ENCODE data around the gene UBASH3A. TPM values are rescaled to one million over a fixed set of nuclear protein-coding genes. Genes with fewer than 3 reads are reported as not detected.
A peak's percentile ranks its signal among the peaks of the same experiment; 100 is the strongest.

Gene UBASH3A
- polyA plus RNA-seq, 1 donor (not counting 4 experiments of a cell fraction or from before 2014, with no cell fraction given) = not detected

- no peak overlapping the region for H2AFZ ChIP-seq (ENCODE audit: control insufficient read depth, low read length)
- DNase-seq (ENCODE audit: low read depth, low spot score) = no peak
- no peak overlapping the region for H3K4me3 ChIP-seq (ENCODE audit: control insufficient read depth in 2 of 3, extremely low read depth in 1 of 3, insufficient read depth in 2 of 3, low read depth in 1 of 3, low read length in 3 of 3)
- H4K20me1 ChIP-seq (ENCODE audit: control insufficient read depth, extremely low read depth, insufficient read depth, low read length) = no peaks in the 10 kb centered on the region
- FAIRE-seq = no peak
- no peak overlapping the region for H3K27ac ChIP-seq (ENCODE audit: control insufficient read depth, insufficient read depth, low read length)
- no peak overlapping the region for H3K4me2 ChIP-seq (ENCODE audit: control insufficient read depth, extremely low read depth, insufficient read depth, low read depth, low read length)
- TF ChIP-seq EZH2 (IDR thresholded peaks at IDR 0.05; ENCODE audit: low read length) (no peak), CTCF (optimal IDR thresholded peaks at IDR 0.05 in 1 of 3, IDR thresholded peaks at IDR 0.05 in 1 of 3, conservative IDR thresholded peaks at IDR 0.05 in 1 of 3; ENCODE audit: extremely low read depth in 1 of 3, insufficient read depth in 2 of 3, low read length in 3 of 3) (no peak)
- no peaks in the 10 kb centered on the region for H3K27me3 ChIP-seq (ENCODE audit: control insufficient read depth, extremely low read depth, insufficient read depth, low read length)
- H3K9me3 ChIP-seq (ENCODE audit: control insufficient read depth, low read depth, low read length) = no peaks in the 10 kb centered on the region
- H3K9ac ChIP-seq (ENCODE audit: control insufficient read depth, extremely low read depth, insufficient read depth, low read length) = no peak overlapping the region
- H3K79me2 ChIP-seq (ENCODE audit: control insufficient read depth, insufficient read depth, low read length) = no peaks in the 10 kb centered on the region
- H3K36me3 ChIP-seq (ENCODE audit: control insufficient read depth in 2 of 2, extremely low read depth in 1 of 2, insufficient read depth in 2 of 2, low read length in 2 of 2) = no peaks in the 10 kb centered on the region
- dilution Hi-C loops (cut with MboI; ENCODE audit: extremely low pct_ligation_motif_present, low sequenced_read_pairs) = no loop called here
- peaks cover 8% of the 10 kb centered on the region for H3K4me1 ChIP-seq (ENCODE audit: control insufficient read depth, extremely low read depth, insufficient read depth, low read length)
- H3K9me1 ChIP-seq (ENCODE audit: control insufficient read depth, extremely low read depth, insufficient read depth, low read length) = no peaks in the 10 kb centered on the region
Observed at GRCh38 chr21:42486072-42486471, 82.4 kb downstream of the UBASH3A start.

- Histone ChIP-seq H3K27me3 (ENCODE audit: control insufficient read depth, extremely low read depth, insufficient read depth, low read length) (no peaks in the 10 kb centered on the region), H3K9me1 (ENCODE audit: control insufficient read depth, extremely low read depth, insufficient read depth, low read length) (no peaks in the 10 kb centered on the region), H3K9me3 (ENCODE audit: control insufficient read depth, low read depth, low read length) (no peaks in the 10 kb centered on the region), H3K4me2 (ENCODE audit: control insufficient read depth, extremely low read depth, insufficient read depth, low read depth, low read length) (no peak overlapping the region), H3K79me2 (ENCODE audit: control insufficient read depth, insufficient read depth, low read length) (no peaks in the 10 kb centered on the region), H3K36me3 (ENCODE audit: control insufficient read depth in 2 of 2, extremely low read depth in 1 of 2, insufficient read depth in 2 of 2, low read length in 2 of 2) (no peaks in the 10 kb centered on the region), H3K4me1 (ENCODE audit: control insufficient read depth, extremely low read depth, insufficient read depth, low read length) (peaks cover 8% of the 10 kb centered on the region), H3K4me3 (ENCODE audit: control insufficient read depth in 2 of 3, extremely low read depth in 1 of 3, insufficient read depth in 2 of 3, low read depth in 1 of 3, low read length in 3 of 3) (no peak overlapping the region), H2AFZ (ENCODE audit: control insufficient read depth, low read length) (no peak overlapping the region), H4K20me1 (ENCODE audit: control insufficient read depth, extremely low read depth, insufficient read depth, low read length) (no peaks in the 10 kb centered on the region), H3K27ac (ENCODE audit: control insufficient read depth, insufficient read depth, low read length) (no peak overlapping the region), H3K9ac (ENCODE audit: control insufficient read depth, extremely low read depth, insufficient read depth, low read length) (no peak overlapping the region)
- FAIRE-seq = peak; percentile 63
- TF ChIP-seq CTCF (optimal IDR thresholded peaks at IDR 0.05 in 1 of 3, IDR thresholded peaks at IDR 0.05 in 1 of 3, conservative IDR thresholded peaks at IDR 0.05 in 1 of 3; ENCODE audit: extremely low read depth in 1 of 3, insufficient read depth in 2 of 3, low read length in 3 of 3) (no peak), EZH2 (IDR thresholded peaks at IDR 0.05; ENCODE audit: low read length) (no peak)
- dilution Hi-C loops (cut with MboI; ENCODE audit: extremely low pct_ligation_motif_present, low sequenced_read_pairs) = no loop called here
- no peak for DNase-seq (ENCODE audit: low read depth, low spot score)
Observed at GRCh38 chr21:42486531-42486930, 82.8 kb downstream of the UBASH3A start.
